HG02981 (cell line): ENCODE measurements around the gene PDZD7.
"Not testable (repeated sequence)": the region's sequence is repeated elsewhere in the genome, so short reads cannot be mapped to it uniquely, and the experiment has no call there.

Experiments used
- ATAC-seq: cut with Tn5 transposase; IDR thresholded peaks from one replicate; pipeline ENCODE4 v1.9.1; 2021; ENCODE audit warnings: mild to moderate bottlenecking, moderate library complexity; ENCODE audit not compliant: unreplicated experiment

The PDZD7 gene

DNA sequence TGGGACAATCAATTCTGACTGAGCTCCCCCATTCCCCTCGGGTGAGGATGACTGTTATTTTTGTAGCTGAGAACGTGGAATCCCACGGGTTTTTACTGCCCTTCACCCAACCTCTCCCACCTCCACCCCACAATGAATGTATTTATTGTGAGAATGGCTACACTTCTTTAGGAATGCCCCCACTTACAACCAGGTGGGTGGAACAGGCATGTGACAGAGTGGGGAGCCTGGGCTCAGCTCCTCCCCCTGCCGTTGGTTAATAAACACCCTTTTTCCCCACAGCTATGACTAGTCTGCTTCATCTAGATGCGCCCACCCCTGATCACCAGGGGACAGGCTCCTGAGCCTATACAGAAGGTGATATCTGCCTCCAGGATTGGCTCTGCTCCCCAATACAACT is 45.6 kb downstream of the PDZD7 start:
- ATAC-seq = no peak

DNA sequence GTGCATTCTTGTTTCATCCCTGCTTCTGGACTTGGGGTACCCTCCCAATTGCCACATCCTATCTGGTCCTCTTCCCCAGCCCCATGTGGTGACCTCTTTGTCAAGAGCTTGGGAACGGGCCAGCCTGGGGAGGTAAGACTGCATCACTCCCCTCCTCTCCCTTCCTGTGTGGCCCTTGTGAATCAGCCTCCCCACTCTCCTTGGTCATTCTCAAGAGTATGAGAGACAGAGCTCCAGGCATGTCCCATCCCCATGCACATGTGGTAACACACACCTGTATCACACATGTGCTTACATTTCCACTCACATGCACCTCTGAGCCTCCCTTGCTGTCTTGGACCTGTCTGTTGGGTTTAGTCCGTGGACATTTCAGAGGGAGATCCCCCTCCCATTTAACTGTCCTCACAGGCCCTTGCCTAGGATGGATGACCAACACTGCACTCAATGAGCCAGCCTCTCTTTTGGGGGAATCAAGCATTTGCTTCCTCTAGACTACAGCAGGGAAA is 46.2 kb downstream of the PDZD7 start:
- ATAC-seq = no peak

DNA sequence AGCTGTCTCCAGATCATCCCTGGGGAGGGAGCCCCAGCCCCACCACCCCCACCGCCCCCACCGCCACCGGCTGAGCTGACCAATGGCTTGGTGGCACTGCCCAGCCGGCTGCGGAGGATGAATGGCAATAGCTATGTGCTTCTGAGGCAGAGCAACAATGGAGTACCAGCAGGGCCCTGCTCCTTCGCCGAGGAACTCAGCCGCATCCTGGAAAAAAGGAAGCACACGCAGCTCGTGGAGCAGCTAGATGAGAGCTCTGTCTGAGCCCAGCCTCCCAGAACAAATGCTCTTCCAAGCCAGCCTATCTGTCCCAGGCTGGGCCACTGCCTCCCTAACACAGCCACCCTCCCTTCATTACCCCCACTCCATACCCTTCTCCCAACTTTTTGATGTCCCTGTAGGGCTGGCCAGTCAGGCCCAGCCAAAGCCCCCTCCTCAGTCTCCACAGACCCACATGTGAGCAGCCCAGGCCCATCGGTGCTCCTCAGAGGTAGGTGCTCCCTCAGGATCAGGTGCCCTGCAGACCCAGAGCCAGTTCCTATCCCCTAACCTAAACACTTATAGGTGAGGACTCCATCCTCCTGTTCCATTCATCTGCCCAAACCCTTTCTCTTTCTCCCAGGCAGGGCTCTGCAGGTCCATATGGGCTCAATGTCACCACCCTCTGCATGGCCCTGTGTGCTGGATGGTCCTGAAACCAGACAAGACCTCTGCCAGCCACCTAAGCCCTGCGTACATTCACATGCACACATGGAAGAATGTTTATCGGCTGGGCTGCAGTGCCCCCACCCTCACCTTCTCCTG is 46.9 kb downstream of the PDZD7 start:
- no peak for ATAC-seq

DNA sequence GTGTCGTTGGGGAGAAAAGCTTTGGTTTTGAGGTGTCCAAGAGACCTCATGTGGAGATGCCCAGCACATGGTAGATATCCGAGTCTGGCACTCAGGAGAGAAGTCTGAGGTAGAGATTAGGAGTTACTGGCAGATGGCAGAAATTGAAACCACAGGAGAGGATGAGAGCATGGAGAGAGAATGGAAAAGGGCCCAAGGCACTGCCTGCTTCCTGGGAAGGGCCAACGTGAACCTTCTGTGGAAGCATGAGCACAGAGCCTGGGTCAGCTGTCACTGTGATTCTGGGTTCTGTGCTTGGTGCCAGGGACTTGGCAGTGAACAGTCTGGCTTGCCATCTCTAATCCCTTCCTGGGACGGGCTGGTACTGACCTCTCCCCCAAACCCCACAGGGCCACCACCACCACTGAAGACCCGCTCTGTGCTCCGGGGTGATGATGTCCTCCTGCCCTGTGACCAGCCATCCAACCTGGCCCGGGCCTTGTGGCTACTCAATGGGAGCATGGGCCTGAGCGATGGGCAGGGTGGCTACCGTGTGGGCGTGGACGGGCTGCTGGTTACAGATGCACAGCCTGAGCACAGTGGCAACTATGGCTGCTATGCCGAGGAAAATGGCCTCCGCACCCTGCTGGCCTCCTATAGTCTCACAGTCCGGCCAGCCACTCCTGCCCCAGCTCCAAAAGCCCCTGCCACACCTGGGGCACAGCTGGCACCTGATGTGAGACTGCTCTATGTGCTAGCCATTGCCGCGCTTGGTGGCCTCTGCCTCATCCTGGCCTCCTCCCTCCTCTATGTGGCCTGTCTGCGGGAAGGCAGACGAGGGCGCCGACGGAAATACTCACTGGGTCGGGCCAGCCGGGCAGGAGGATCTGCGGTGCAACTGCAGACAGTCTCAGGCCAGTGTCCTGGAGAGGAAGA is 47.8 kb downstream of the PDZD7 start:
- ATAC-seq = no peak

DNA sequence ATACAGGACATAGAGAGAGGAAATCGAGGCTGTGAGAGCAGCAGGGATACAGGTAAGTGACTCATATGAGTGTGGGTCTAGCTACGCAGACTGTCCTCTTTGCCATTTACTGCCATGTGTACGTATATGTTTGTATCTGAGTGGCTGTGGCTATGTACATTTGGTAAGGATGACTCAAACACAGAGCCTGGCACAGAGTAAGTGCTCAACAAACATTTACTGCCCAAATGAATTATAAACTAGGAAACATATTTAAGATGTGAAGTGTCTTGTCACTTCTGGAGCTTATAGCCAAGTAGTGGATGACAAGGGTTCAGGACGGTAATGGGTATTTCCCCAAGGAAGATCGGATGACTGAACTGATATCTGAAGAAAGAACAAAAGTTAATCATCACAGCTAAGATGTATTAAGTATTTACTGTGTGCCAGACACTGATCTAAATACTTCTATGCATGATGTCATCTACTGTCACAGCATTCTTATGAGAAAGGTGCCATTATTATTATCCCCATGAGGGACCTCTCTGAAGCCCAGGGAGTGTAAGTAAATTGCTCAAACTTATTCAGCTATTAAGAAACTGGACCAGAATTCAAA is 49.7 kb downstream of the PDZD7 start:
- ATAC-seq = no peak

DNA sequence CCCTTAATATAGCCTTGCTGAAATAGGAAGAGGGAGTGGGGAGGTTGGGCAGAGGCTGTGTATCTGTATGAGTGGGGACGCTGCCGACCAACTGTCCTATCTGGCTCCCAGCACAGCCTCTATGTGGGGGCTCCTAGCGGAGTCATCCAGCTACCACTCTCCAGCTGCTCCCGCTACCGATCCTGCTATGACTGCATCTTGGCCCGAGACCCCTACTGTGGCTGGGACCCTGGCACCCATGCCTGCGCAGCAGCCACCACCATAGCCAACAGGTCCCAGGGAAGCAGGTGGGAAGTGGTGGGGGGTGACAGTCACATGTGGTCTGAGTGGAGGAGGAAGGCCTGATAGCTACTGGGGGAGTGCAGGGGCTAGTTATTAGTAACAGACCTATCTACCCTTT is 50.2 kb downstream of the PDZD7 start:
- no peak for ATAC-seq

DNA sequence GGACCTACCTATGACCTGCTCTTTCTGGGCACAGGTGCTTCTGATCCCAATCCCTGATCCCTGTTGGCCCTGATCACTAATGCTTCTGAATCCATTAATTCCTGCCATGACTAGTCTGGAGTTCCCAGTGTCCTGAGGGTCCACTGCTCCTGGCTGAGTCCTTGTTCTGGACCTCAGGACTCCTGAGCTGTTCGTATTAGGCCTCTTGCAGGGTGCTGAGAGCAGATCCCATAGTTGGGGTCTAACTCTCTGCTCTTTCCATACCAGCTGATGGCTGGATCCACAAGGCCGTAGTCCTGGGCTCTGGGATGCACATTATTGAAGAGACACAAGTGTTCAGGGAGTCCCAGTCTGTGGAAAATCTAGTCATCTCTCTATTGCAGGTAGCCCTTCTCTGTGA is 50.6 kb downstream of the PDZD7 start:
- no peak for ATAC-seq

DNA sequence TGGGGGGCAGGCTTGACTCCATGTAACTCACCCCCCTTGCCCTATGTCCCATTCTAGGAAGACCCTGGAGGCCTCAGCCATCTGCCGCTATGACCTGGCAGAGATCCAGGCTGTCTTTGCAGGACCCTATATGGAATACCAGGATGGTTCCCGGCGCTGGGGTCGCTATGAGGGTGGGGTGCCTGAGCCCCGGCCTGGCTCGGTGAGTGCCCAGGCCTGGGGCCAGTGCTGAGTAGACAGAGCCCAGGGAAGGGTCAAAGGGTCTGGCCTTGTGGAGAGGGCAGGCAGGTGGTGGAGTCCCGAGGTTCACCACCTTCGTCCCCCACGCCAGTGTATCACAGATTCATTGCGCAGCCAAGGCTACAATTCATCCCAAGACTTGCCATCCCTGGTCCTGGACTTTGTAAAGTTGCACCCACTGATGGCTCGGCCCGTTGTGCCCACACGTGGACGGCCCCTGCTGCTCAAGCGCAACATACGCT is 51.1 kb downstream of the PDZD7 start:
- ATAC-seq = no peak

DNA sequence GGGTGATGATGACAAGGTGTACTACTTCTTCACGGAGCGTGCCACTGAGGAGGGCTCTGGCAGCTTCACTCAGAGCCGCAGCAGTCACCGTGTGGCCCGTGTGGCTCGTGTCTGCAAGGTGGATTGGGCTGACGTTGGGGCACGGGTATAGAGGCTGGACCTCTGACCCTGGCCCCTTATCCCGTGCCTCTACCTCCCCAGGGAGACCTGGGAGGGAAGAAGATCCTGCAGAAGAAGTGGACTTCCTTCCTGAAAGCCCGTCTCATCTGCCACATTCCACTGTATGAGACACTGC is 52.1 kb downstream of the PDZD7 start:
- no peak for ATAC-seq

DNA sequence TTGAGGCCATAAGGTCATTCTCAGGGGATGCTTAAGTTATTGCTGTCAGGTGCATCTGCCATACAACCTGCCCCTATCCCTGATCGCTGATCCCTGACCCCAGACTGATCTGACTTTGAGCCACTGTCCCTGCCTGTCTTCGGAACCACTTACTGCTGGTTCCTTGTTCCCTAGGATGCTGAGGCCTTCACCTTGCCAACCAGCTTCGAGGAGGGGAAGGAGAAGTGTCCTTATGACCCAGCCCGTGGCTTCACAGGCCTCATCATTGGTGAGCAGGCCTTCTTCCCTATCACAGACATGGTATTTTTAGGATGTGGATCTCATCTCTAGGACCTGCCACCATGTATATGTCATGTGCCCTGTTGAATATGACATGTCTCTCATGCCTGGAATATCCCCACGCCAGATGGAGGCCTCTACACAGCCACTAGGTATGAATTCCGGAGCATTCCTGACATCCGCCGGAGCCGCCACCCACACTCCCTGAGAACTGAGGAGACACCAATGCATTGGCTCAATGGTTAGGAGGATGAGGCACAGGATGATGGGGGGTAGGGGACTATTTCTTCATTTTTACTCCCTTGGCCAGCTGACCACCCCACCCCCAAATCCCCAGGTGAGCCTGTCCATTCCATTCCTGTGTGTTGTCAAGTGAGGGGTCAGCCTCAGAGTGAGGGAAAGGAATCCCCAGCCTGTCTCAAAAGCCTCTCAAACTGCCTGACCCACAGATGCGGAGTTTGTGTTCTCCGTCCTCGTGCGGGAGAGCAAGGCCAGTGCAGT is 52.6 kb downstream of the PDZD7 start:
- no peak for ATAC-seq

DNA sequence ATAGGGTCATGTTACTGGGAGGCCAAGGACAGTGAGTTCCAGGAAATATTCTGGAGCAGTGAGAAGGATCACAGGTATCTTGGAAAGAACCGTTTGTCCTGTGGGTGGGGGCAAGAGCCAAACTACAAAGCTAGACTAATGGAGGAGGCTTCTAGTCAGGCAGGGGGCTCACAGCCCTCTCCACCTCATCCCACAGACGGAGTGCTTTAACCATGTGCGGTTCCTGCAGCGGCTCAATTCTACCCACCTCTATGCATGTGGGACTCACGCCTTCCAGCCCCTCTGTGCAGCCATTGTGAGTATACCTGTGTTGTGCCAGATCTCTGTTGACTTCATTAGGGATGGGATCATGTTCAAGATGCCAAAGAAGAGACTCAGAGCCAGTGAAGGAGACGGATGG is 53.5 kb downstream of the PDZD7 start:
- no peak for ATAC-seq

DNA sequence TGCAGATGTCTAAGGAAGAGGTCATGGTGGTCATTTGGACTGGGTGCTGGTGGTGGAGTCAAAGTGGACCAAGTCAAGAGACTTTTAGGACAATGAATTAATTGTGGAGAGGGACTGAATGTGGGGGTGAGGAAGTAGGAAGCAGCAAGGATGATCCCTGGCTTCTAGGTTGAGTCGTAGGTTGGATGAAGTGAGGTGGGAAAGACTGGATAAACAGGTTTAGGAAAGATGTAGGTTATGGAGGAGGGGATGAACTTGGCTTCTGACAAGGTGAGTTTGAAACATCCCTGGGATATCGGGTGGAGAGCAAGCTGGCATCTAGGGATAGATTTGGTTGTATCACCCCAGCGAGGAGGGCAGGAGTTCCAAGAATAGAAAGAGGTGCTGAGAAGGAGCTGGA is 54.0 kb downstream of the PDZD7 start:
- ATAC-seq = no peak

DNA sequence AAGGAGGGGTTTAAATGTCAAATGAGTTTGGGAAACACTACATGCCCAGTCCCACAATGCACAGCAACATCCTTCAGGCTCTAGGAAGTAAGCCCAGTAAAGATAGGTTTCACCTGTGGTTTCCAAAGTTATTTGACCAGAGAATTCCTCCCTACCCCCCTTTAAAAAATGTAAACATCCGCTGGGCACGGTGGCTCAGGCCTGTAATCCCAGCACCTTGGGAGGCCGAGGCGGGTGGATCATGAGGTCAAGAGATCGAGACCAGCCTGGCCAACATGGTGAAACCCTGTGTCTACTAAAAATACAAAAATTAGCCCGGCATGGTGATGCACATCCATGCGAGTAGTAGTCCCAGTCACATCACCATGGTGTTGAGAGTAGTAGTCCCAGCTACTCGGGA is 55.5 kb downstream of the PDZD7 start:
- not testable (repeated sequence) for ATAC-seq

DNA sequence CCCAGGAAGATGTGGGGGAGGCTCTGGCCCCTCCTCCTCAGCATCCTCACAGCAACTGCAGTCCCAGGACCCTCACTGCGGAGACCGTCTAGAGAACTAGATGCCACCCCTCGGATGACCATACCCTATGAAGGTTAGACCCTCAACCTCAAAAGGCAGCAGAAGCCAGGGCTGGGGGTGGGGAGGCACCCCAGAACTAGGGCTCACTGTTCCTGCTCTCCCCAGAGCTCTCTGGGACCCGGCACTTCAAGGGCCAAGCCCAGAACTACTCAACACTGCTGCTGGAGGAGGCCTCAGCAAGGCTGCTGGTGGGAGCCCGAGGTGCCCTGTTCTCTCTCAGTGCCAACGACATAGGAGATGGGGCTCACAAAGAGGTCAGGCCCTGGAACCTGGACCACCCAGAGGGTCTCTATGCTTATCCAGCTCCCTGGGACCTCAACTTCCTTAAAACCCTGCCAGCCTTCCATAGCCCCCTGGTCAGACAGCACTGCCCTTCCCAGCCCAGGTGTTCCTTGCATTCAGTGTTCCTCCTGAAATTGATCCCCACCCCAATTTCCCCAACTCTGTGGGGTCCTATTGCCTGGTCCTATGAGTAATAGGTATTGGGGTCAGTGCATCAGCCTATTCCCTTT is 57.9 kb downstream of the PDZD7 start:
- no peak for ATAC-seq

DNA sequence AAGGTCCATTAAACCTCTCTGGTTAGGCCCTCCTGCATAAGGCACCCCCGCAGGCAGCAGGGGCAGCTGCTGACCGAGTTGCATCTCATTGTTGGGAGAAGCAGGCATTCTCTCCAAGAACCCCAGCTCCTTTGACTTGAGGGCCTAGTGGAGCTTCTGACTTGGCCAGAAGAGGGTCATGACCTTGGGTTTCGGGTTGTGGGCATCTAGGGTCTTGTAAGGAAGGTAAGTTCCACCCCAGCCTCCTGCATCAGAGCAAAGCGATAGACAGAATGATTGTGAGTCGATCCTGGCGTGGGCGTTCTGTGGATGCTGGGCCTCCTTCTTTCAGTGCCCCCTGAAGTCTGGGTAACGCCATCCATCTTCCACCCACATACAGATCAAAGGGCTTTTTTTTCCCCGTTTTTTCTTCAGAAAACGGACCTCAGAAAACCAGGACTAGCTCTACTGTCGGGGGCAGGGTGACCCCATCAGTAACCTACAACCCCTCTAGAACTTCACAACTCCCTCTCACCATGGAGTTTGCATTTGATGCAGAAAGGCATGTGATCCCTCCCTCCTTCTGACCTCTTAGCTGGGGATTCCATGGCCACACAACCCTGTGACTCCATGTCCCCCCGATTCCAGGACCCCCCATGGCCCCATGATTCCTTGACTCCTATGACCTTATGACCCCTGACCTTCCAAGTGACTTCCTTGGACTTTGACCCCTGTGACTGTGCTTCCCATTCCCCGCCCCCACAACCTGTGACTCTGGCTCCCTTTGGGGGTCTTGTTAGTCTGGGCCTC is 58.6 kb downstream of the PDZD7 start:
- no peak for ATAC-seq

DNA sequence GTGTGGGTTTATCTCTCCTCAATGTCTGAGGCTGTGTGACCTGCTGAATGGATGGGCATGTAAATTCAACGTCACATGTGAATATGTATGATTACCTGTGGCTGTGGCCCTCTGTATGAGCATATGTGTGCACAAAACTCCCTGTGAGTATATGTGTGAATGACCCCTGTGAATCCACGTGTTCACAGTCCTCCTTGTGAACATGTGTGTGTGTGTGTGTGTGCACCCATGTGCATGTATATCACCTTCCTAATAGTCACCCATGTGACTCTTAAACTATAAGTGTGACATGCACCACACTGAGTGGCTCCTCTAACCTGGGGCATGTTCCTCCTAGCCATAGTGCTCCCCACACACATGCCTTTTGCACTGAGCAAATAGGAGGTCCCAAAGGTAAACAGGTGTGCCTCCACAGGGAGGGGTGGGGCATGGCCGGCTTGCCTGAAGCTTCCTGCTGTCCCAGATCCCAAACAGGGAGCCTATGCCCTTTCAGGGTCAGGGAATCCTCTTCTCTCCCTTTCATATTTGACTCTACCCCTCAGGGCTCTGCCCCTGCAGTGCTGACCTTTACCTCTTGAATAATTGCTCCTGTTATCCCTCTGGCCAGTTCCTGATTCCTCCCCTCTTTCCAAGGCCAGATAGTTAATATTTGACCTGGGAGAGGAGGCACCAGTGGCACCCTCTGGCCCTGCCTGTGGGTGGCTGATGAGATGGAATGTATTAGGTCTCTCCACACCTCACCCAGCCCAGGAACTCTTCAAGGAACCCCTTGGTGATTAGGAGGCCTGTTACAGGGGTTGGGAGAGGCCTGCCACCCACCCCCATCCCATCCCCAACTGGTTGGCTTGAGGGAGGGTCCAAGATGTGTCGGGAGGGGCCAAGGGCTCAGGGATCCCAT is 59.8 kb downstream of the PDZD7 start:
- ATAC-seq = no peak

DNA sequence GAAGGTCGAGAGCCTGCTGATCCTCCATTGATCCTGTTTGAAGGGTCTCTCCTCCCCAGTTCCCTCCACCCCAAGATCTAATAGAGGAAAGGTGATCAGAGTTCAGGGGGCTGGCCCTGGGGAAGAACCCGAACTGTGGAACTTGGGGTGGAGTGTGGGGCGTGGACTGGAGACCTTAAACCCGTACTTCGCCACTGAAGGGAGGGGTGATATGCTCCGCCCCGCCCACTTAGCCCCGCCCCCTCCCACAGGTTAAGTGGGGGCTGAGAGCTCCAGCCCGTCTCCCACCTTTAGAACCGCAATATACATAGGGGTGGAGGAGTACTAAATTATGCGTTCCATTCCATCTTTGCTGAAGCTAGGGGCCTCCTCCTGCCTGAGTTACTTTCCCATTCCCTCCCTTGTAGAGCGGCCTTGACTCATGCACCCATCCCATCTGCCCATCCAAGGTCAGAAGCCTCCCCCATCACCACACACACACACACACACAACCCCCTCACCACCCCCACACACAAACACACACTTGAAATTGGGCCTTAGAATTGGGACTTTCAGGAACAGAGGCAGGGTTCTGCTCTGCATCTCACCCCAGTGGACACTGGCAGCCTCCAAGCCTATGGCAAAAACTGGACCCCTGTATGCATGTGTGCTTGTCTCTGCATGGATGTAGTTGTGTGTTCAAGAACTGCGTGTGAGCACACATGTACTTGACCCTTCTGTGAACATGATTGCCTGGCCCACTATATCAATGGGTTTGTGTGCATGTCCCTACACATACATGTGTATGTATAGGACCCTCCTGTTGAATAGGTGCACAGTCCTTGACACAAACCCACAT is 60.6 kb downstream of the PDZD7 start:
- ATAC-seq = no peak
